Lower leg skin (tissue), 4 donors: Measurements from ENCODE around the gene AVPR2. TPM values are rescaled to one million over a fixed set of nuclear protein-coding genes. Genes with fewer than 3 reads are reported as not detected.

Source experiments
- DNase-seq, 2 donors: peaks; one replicate each; pipeline ENCODE4 v3.0.0-alpha.2; 2019; ENCODE audit warnings: low spot score in 2 of 2
- H3K4me3 ChIP-seq: fragments of 200-600 bp; sonication (generic); 2 replicates; pipeline ENCODE4 v1.5.1; 2017; ENCODE audit warnings: mild to moderate bottlenecking, low read depth; ENCODE audit not compliant: poor library complexity, severe bottlenecking
- POLR2A ChIP-seq, 2 donors: fragments of 450-650 bp; IDR thresholded peaks; one replicate each; pipeline ENCODE4 v1.6.1; 2016 to 2017; ENCODE audit warnings: antibody characterized with exemption in 2 of 2, mild to moderate bottlenecking in 1 of 2, moderate library complexity in 1 of 2
- WGBS, 2 donors: methylation state at CpG; one replicate each; pipeline ENCODE4 v1.1.5; 2018; 5-methylcytosine and 5-hydroxymethylcytosine counted together
- intact Hi-C: fragments of 100-400 bp; cut with DNase I; formaldehyde crosslinking; loops from one replicate; pipeline ENCODE4 v1.15.0; 2023; ENCODE audit warnings: low total_unique reads
- total RNA-seq, 4 donors: library from RNA; depleted of rRNA; stranded (reverse); fragments of >200 nt; gene quantifications; one replicate each; pipeline ENCODE4 v1.1.0, GENCODE V29; 2016
- TF ChIP-seq, protein P1 (sequence below), 3 donors: fragments of 450-650 bp; IDR thresholded peaks; one replicate each; pipeline ENCODE4 v1.5.1; 2016; ENCODE audit warnings: antibody characterized with exemption in 3 of 3, mild to moderate bottlenecking in 3 of 3, moderate library complexity in 2 of 3

The AVPR2 gene
- total RNA-seq, 4 donors from 2014 or later: 0.53 to 2.6 (median 0.98) TPM

DNA sequence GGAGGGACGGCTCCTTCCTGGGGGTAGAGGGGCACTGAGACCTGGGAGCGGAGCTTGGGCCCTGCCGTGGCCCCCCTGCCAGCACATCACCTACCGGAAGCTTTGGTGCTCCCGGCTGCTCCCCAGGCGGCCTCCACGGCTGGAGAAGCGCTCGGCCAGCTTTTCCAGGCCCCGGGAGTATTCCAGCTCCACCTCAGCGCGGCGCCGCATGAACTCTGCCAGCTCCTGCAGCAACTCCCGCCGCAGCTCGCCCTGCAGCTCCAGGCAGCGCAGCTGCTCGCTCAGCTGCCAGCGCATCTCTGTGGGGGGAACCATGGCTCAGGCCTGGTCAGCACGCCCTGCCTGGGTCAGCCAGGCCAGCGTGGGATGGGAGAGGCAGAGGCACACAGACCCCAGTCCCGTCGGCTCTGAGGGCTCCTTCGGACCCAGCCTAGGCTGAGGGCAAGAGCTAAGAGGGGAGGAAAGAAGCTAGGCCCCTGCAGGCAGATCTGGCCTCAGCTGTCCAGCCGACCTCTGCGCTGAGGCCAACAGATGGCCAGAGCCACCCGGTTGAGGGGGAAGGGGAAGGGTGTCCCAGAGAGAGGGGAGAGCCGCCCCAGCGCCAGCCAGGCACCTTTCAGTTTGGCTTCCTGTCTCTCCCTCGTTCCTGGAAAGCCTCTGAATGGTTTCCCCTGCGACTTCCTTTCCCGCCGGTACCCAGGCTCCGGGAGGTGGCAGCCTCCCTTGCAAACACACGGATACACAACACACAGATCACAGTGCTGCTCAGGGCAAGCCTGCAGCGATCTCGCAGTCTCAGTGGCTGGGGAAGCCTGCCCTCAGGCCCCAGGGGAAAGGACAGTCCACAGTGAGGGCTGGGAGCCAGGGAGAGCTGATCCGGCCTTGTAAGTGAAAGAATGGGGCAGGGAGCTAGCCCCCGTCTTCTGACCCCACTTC is 17.3 kb downstream of the AVPR2 start:
- WGBS, 2 donors: 65 to 67% methylated on average over 1 to 35 of the region's 40 CpGs
- TF ChIP-seq POLR2A (IDR thresholded peaks at IDR 0.05): no peak
- TF ChIP-seq, protein P1, sequence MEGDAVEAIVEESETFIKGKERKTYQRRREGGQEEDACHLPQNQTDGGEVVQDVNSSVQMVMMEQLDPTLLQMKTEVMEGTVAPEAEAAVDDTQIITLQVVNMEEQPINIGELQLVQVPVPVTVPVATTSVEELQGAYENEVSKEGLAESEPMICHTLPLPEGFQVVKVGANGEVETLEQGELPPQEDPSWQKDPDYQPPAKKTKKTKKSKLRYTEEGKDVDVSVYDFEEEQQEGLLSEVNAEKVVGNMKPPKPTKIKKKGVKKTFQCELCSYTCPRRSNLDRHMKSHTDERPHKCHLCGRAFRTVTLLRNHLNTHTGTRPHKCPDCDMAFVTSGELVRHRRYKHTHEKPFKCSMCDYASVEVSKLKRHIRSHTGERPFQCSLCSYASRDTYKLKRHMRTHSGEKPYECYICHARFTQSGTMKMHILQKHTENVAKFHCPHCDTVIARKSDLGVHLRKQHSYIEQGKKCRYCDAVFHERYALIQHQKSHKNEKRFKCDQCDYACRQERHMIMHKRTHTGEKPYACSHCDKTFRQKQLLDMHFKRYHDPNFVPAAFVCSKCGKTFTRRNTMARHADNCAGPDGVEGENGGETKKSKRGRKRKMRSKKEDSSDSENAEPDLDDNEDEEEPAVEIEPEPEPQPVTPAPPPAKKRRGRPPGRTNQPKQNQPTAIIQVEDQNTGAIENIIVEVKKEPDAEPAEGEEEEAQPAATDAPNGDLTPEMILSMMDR (IDR thresholded peaks at IDR 0.05): no peak
- no peak overlapping the region for H3K4me3 ChIP-seq
- DNase-seq: no peak
- intact Hi-C loops: no loop called here

GRCh38 chrX:153922932-153923857 is 18.7 kb downstream of the AVPR2 start:
- no peak overlapping the region for H3K4me3 ChIP-seq
- no peak for TF ChIP-seq POLR2A (IDR thresholded peaks at IDR 0.05)
- intact Hi-C loops: no loop called here
- 54 to 64% methylated on average over 20 to 25 of the region's 25 CpGs for WGBS, 2 donors
- no peak for DNase-seq

- TF ChIP-seq, protein P1 (IDR thresholded peaks at IDR 0.05): no peak
- TF ChIP-seq POLR2A (IDR thresholded peaks at IDR 0.05): no peak
- no peak for DNase-seq
- H3K4me3 ChIP-seq: no peak overlapping the region
- intact Hi-C loops: no loop called here
- WGBS, 2 donors: 20 to 41% methylated on average over 14 of the region's 14 CpGs
Observed at GRCh38 chrX:153924149-153924861, 19.8 kb downstream of the AVPR2 start.

- 68 to 69% methylated on average over 2 to 4 of the region's 4 CpGs for WGBS, 2 donors
- H3K4me3 ChIP-seq: no peak overlapping the region
- intact Hi-C loops: no loop called here
Observed at GRCh38 chrX:153925387-153925738, 20.9 kb downstream of the AVPR2 start.

GRCh38 chrX:153925739-153926551 is 21.5 kb downstream of the AVPR2 start, which contains the start of gene ARHGAP4:
Gene ARHGAP4 (minus strand): TSS chrX:153926264. CDS start chrX:153926202, 62 bp downstream.
- WGBS, 2 donors: 39 to 40% methylated on average over 37 to 57 of the region's 59 CpGs
- no peak for DNase-seq
- no peak for TF ChIP-seq POLR2A (IDR thresholded peaks at IDR 0.05)
- TF ChIP-seq, protein P1 (IDR thresholded peaks at IDR 0.05): no peak
- no peak within 1 kb of the TSS for H3K4me3 ChIP-seq
- intact Hi-C loops: no loop called here

More at GRCh38 chrX:153925387-153925738, 20.9 kb downstream of the AVPR2 start:
- no peak for DNase-seq
- TF ChIP-seq, protein P1 (IDR thresholded peaks at IDR 0.05): no peak
- TF ChIP-seq POLR2A (IDR thresholded peaks at IDR 0.05): no peak
